ENCODE data around the gene G3BP1.

G3BP1 gene

DNA sequence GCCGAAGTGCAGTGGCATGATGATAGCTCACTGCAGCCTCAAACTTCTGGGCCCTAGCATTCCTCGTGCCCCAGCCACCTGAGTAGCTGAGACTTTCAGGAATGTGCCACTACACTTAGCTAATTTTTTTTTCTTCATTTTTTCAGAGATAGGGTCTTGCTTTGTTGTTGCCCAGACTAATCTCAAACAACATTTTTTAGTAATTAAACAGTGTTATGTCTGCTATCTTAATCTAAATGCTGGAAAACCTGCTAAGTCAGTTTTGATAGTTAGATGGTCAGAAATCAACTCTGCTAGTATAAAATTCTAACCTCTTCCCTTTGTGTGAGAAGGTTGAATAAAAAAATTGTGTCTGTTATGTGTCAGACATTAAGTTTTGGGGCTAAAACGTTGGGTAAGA is 12.4 kb downstream of the G3BP1 start:
- no peak for TF ChIP-seq CTCF (IDR thresholded peaks at IDR 0.05; ENCODE audit: insufficient read depth, low read length)
- TF ChIP-seq SPI1 (IDR thresholded peaks at IDR 0.05; ENCODE audit: borderline replicate concordance, low read depth): no peak
- TF ChIP-seq POLR2AphosphoS5 (IDR thresholded peaks at IDR 0.05; ENCODE audit: low read depth): no peak
- TF ChIP-seq REST (IDR thresholded peaks at IDR 0.05; ENCODE audit: insufficient replicate concordance, low read depth): no peak
- no peak for TF ChIP-seq GABPA (IDR thresholded peaks at IDR 0.05; ENCODE audit: low read depth)
- Histone ChIP-seq H3K4me3 (replicated peaks; ENCODE audit: insufficient read depth, low read length) (no peak overlapping the region), H3K27me3 (ENCODE audit: insufficient read depth, poor library complexity, severe bottlenecking) (no peaks in the 10 kb centered on the region), H3K27ac (replicated peaks) (no peak overlapping the region)
- DNase-seq (ENCODE audit: low read depth in 1 of 2, low spot score in 1 of 2): no peak

DNA sequence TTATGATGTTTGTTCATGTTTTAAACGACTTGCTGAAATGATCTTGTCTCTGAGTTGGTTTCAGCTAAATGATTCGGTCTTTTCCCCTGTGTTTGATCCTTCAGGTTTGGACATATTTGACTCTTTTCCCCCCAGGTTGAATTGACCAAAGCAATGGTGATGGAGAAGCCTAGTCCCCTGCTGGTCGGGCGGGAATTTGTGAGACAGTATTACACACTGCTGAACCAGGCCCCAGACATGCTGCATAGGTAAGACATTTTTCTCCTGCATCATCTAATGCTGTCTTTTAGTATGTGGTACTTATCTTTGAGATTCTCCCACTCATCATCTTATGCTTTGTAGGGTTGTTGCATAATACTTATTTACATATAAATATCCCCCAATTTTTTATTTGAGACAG is 14.7 kb downstream of the G3BP1 start:
- no peak for TF ChIP-seq CTCF (IDR thresholded peaks at IDR 0.05; ENCODE audit: insufficient read depth, low read length)
- no peak for TF ChIP-seq GABPA (IDR thresholded peaks at IDR 0.05; ENCODE audit: low read depth)
- H3K27me3 ChIP-seq (ENCODE audit: insufficient read depth, poor library complexity, severe bottlenecking): no peaks in the 10 kb centered on the region
- no peak overlapping the region for H3K27ac ChIP-seq (replicated peaks)
- no peak overlapping the region for H3K4me3 ChIP-seq (replicated peaks; ENCODE audit: insufficient read depth, low read length)
- DNase-seq (ENCODE audit: low read depth in 1 of 2, low spot score in 1 of 2): no peak

DNA sequence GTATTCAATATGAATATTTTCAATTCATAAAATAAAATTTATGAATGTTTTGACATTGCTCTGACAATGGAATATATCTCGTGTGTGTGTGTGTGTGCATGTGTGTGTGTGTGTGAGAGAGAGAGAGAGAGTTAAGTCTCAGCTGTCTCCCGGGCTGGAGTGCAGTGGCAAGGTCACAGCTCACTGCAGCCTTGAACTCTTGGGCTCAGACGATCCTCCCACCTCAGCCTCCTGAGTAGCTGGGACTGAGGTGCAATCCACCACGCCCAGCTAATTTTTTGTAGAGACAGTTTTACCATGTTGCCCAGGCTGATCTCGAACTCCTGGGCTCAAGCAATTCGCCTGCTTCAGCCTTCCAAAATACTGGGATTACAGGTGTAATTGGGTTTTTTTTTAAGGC is 16.1 kb downstream of the G3BP1 start:
- Histone ChIP-seq H3K27ac (replicated peaks) (no peak overlapping the region), H3K27me3 (ENCODE audit: insufficient read depth, poor library complexity, severe bottlenecking) (no peaks in the 10 kb centered on the region), H3K4me3 (replicated peaks; ENCODE audit: insufficient read depth, low read length) (no peak overlapping the region)
- TF ChIP-seq SPI1 (IDR thresholded peaks at IDR 0.05; ENCODE audit: borderline replicate concordance, low read depth): no peak
- TF ChIP-seq GABPA (IDR thresholded peaks at IDR 0.05; ENCODE audit: low read depth): no peak
- no peak for TF ChIP-seq CTCF (IDR thresholded peaks at IDR 0.05; ENCODE audit: insufficient read depth, low read length)
- TF ChIP-seq POLR2AphosphoS5 (IDR thresholded peaks at IDR 0.05; ENCODE audit: low read depth): no peak
- TF ChIP-seq REST (IDR thresholded peaks at IDR 0.05; ENCODE audit: insufficient replicate concordance, low read depth): no peak
- DNase-seq (ENCODE audit: low read depth in 1 of 2, low spot score in 1 of 2): no peak

DNA sequence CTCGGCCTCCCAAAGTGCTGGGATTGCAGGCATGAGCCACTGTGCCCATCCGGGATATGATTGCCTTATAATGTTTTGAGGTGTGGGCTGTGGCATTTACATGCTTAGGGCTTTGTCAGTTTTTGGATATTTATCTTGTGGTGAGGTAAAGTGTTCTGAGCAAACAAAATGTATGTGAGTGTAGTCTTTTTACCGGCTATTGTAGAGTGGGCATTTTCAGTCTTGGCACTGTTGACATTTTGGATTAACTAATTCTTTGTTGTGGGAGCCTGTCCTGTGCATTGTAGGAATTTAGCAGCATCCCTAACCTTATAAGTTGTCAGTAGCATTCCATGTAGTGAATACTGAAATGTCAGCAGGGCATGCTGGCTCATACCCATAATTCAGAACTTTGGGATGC is 21.6 kb downstream of the G3BP1 start:
- no peaks in the 10 kb centered on the region for H3K27me3 ChIP-seq (ENCODE audit: insufficient read depth, poor library complexity, severe bottlenecking)
- H3K27ac ChIP-seq (replicated peaks): no peak overlapping the region
- H3K4me3 ChIP-seq (replicated peaks; ENCODE audit: insufficient read depth, low read length): no peak overlapping the region
- DNase-seq (ENCODE audit: low read depth in 1 of 2, low spot score in 1 of 2): no peak
- TF ChIP-seq GABPA (IDR thresholded peaks at IDR 0.05; ENCODE audit: low read depth) (no peak), POLR2AphosphoS5 (IDR thresholded peaks at IDR 0.05; ENCODE audit: low read depth) (no peak), SPI1 (IDR thresholded peaks at IDR 0.05; ENCODE audit: borderline replicate concordance, low read depth) (no peak), REST (IDR thresholded peaks at IDR 0.05; ENCODE audit: insufficient replicate concordance, low read depth) (no peak), CTCF (IDR thresholded peaks at IDR 0.05; ENCODE audit: insufficient read depth, low read length) (no peak)
